ENCODE results near the gene MLEC.

- TF ChIP-seq CTCF (IDR thresholded peaks at IDR 0.05 in 4 of 5, conservative IDR thresholded peaks at IDR 0.05 in 1 of 5) (no peak), POLR2A (IDR thresholded peaks at IDR 0.05) (no peak)
These were observed 38.3 kb downstream of the MLEC start for GRCh38 chr12:120725151-120725658.
